Measurements from ENCODE around the gene TUBGCP3. TPM values are rescaled to one million over a fixed set of nuclear protein-coding genes. Genes with fewer than 3 reads are reported as not detected.
A peak's percentile ranks its signal among the peaks of the same experiment; 100 is the strongest.

TUBGCP3 gene
- total and polyA plus RNA-seq, 9 of the 15 experiments (the other 6 are each of a cell fraction or from before 2014, with no cell fraction given) = 3.0 to 24.8 (median 15.2) TPM

DNA sequence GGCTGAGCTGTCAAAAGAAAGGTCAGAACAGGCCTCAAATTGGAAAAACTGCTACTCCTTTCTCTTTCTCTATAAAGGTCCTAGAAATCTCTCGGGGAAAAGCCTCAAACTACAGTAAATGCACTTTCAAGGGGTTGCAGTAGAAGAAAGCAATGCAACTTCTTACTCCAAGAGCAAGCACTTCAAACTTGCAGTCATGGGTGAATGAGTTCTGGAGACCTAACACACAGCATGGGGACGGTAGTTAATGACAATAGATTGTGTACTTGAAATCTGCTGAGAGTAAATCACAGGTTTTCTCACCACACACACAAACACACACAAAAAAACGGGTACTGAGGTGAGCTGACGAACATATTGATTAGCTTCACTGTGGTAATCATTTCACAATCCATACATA lies 11.8 kb downstream of the TUBGCP3 start:
- Histone ChIP-seq H3K27me3 (ENCODE audit: control insufficient read depth in 2 of 2, insufficient read depth in 2 of 2, low read length in 2 of 2) (no peaks in the 10 kb centered on the region), H3K4me1 (replicated peaks in 1 of 2; ENCODE audit: control insufficient read depth in 2 of 2, insufficient read depth in 2 of 2, low read length in 2 of 2) (peaks cover 10 to 15% of the 10 kb centered on the region in 2 experiments; a peak in 4 of 5 replicates), H3K79me2 (ENCODE audit: control insufficient read depth, insufficient read depth, low read length) (peaks cover 91% of the 10 kb centered on the region), H4K20me1 (replicated peaks; ENCODE audit: control insufficient read depth, insufficient read depth, low read length) (peaks cover 16% of the 10 kb centered on the region), H3K27ac (ENCODE audit: extremely low read depth, low read depth, low read length) (no peak overlapping the region), H2AFZ (ENCODE audit: low read depth, low read length) (no peak overlapping the region), H3K4me2 (ENCODE audit: insufficient read depth, low read length) (no peak overlapping the region), H3K9me3 (replicated peaks; ENCODE audit: control insufficient read depth, insufficient read depth, low read depth, low read length) (no peaks in the 10 kb centered on the region), H3K4me3 (no peak overlapping the region), H3K9me1 (ENCODE audit: control insufficient read depth, insufficient read depth, low read length) (peaks cover 2% of the 10 kb centered on the region), H3K9ac (ENCODE audit: insufficient read depth in 1 of 2, low read depth in 2 of 2, low read length in 2 of 2) (no peak overlapping the region), H3K36me3 (ENCODE audit: control insufficient read depth, insufficient read depth, low read length) (no peaks in the 10 kb centered on the region)
- CTCF ChIA-PET (ENCODE audit: low intra/inter-chr PET ratio) = no interaction called here
- TF ChIP-seq ZNF785 (CRISPR knock-in tag; IDR thresholded peaks at IDR 0.05) (no peak), SAFB2 (IDR thresholded peaks at IDR 0.05; ENCODE audit: borderline replicate concordance, low read depth, low read length, severe bottlenecking) (no peak), CHCHD3 (CRISPR knock-in tag; IDR thresholded peaks at IDR 0.05) (no peak), ZNF551 (CRISPR knock-in tag; IDR thresholded peaks at IDR 0.05) (no peak), ZNF311 (CRISPR knock-in tag; IDR thresholded peaks at IDR 0.05) (no peak)
- 36% methylated on average over 4 of the region's 4 CpGs for WGBS (ENCODE audit: insufficient coverage, low coverage, missing lambda C conversion rate)
- no peak for ATAC-seq
- DNase-seq (ENCODE audit: extremely low read depth in 1 of 4, low spot score in 3 of 4) = no peak
- intact Hi-C loops (cut with micrococcal nuclease) (no loop called here), in situ Hi-C loops (cut with MboI) (no loop called here)
- BruUV-seq (replicated peaks) = TSS peak; percentile 5
- POLR2A ChIA-PET = interaction anchor here (1.2 kb wide), 1 partner anchor 11 kb away, joined by 3 read pairs; the partner anchor contains the start of gene TUBGCP3
- no peak for FAIRE-seq

GRCh38 chr13:112575675-112576074 lies 12.3 kb downstream of the TUBGCP3 start:
- POLR2A ChIA-PET = interaction anchor here (1.2 kb wide), 1 partner anchor 12 kb away, joined by 3 read pairs; the partner anchor contains the start of gene TUBGCP3
- intact Hi-C loops (cut with micrococcal nuclease) = no loop called here
- peaks cover 2% of the 10 kb centered on the region for H3K9me1 ChIP-seq (ENCODE audit: control insufficient read depth, insufficient read depth, low read length)
- peaks cover 89% of the 10 kb centered on the region for H3K79me2 ChIP-seq (ENCODE audit: control insufficient read depth, insufficient read depth, low read length)
- FAIRE-seq (no peak), ATAC-seq (peak; percentile 97), DNase-seq (ENCODE audit: extremely low read depth in 1 of 4, low spot score in 3 of 4) (peak in 3 of 4 experiments; percentile 27 to 38 (median 28))
- CTCF ChIA-PET (ENCODE audit: low intra/inter-chr PET ratio) = no interaction called here
- H3K4me2 ChIP-seq (ENCODE audit: insufficient read depth, low read length) = peak overlapping the region; percentile 29; the same call in 1 of the 2 replicates
- no peak overlapping the region for H3K4me3 ChIP-seq
- H3K27ac ChIP-seq (ENCODE audit: extremely low read depth, low read depth, low read length) = 0 out of 3 replicates have a peak overlapping the region, but pooled peaks have one; percentile 14
- no peaks in the 10 kb centered on the region for H3K9me3 ChIP-seq (replicated peaks; ENCODE audit: control insufficient read depth, insufficient read depth, low read depth, low read length)
- no peak overlapping the region for H2AFZ ChIP-seq (ENCODE audit: low read depth, low read length)
- peaks cover 16% of the 10 kb centered on the region for H4K20me1 ChIP-seq (replicated peaks; ENCODE audit: control insufficient read depth, insufficient read depth, low read length)
- TF ChIP-seq CTCF (IDR thresholded peaks at IDR 0.05 in 2 of 3, conservative IDR thresholded peaks at IDR 0.05 in 1 of 3; ENCODE audit: insufficient read depth in 2 of 3, low read depth in 1 of 3, low read length in 3 of 3) = peak in 2 of 3 experiments; percentile 23 to 28; a peak in 2 of 6 replicates
- TF ChIP-seq MLX (CRISPR knock-in tag; conservative IDR thresholded peaks at IDR 0.05) = no peak
- no peaks in the 10 kb centered on the region for H3K27me3 ChIP-seq (ENCODE audit: control insufficient read depth in 2 of 2, insufficient read depth in 2 of 2, low read length in 2 of 2)
- in situ Hi-C loops (cut with MboI) = no loop called here
- no TSS peak for BruUV-seq (replicated peaks)
- H3K9ac ChIP-seq (ENCODE audit: insufficient read depth in 1 of 2, low read depth in 2 of 2, low read length in 2 of 2) = peak overlapping the region in 1 of 2 experiments; percentile 63; a peak in 1 of 4 replicates
- peaks cover 10 to 15% of the 10 kb centered on the region in 2 experiments; a peak in 3 of 5 replicates for H3K4me1 ChIP-seq (replicated peaks in 1 of 2; ENCODE audit: control insufficient read depth in 2 of 2, insufficient read depth in 2 of 2, low read length in 2 of 2)
- WGBS (ENCODE audit: insufficient coverage, low coverage, missing lambda C conversion rate) = 81% methylated on average over 3 of the region's 5 CpGs
- no peaks in the 10 kb centered on the region for H3K36me3 ChIP-seq (ENCODE audit: control insufficient read depth, insufficient read depth, low read length)
